Calu3 (cell line): ENCODE results near the gene GABRD. TPM values are rescaled to one million over a fixed set of nuclear protein-coding genes. Genes with fewer than 3 reads are reported as not detected.

Experiments
- BruUV-seq: library from RNA; stranded (reverse); fragments of 400-500 nt; replicated peaks from 2 replicates; lab custom pipeline; 2021; lab: Mats Ljungman, UMichigan
- CTCF ChIA-PET: fragments of 300-600 bp; sonication (Branson Sonifier 250); formaldehyde crosslinking; loops from one replicate; lab custom pipeline; 2022; ENCODE audit warnings: antibody characterized with exemption; lab: Charles Lee
- DNase-seq: peaks from one replicate; pipeline ENCODE4 v3.0.0; 2022
- H3K27ac Mint-ChIP-seq: one replicate; pipeline ENCODE4 v1.8.0; 2022; ENCODE audit warnings: mixed read lengths; ENCODE audit not compliant: unreplicated experiment
- H3K27me3 Mint-ChIP-seq: one replicate; pipeline ENCODE4 v1.8.0; 2022; ENCODE audit warnings: mixed read lengths; ENCODE audit not compliant: unreplicated experiment
- H3K36me3 Mint-ChIP-seq: one replicate; pipeline ENCODE4 v1.8.0; 2022; ENCODE audit warnings: mild to moderate bottlenecking, moderate library complexity, mixed read lengths; ENCODE audit not compliant: insufficient read depth, unreplicated experiment
- H3K4me1 Mint-ChIP-seq: one replicate; pipeline ENCODE4 v1.8.0; 2022; ENCODE audit warnings: mild to moderate bottlenecking, low read depth, mixed read lengths; ENCODE audit not compliant: unreplicated experiment
- H3K4me3 Mint-ChIP-seq: one replicate; pipeline ENCODE4 v1.8.0; 2022; ENCODE audit warnings: mild to moderate bottlenecking, low read depth, moderate library complexity, mixed read lengths; ENCODE audit not compliant: unreplicated experiment
- H3K9me3 Mint-ChIP-seq: one replicate; pipeline ENCODE4 v1.8.0; 2022; ENCODE audit warnings: low read depth, mixed read lengths; ENCODE audit not compliant: unreplicated experiment
- intact Hi-C: fragments of 100-400 bp; cut with micrococcal nuclease; formaldehyde crosslinking; loops from one replicate; pipeline ENCODE4 v1.10.0; 2022; ENCODE audit not compliant: unreplicated experiment
- total RNA-seq: library from RNA; stranded (reverse); gene quantifications from 2 replicates; pipeline ENCODE4 v1.2.3, GENCODE V29; 2022
- TF ChIP-seq, protein P1 (sequence below): fragments of 200-600 bp; IDR thresholded peaks from one replicate; pipeline ENCODE4 v1.8.0; 2022; ENCODE audit warnings: antibody characterized with exemption; ENCODE audit not compliant: unreplicated experiment

Gene GABRD
- total RNA-seq, 1 experiment from 2014 or later, result not detected

DNA sequence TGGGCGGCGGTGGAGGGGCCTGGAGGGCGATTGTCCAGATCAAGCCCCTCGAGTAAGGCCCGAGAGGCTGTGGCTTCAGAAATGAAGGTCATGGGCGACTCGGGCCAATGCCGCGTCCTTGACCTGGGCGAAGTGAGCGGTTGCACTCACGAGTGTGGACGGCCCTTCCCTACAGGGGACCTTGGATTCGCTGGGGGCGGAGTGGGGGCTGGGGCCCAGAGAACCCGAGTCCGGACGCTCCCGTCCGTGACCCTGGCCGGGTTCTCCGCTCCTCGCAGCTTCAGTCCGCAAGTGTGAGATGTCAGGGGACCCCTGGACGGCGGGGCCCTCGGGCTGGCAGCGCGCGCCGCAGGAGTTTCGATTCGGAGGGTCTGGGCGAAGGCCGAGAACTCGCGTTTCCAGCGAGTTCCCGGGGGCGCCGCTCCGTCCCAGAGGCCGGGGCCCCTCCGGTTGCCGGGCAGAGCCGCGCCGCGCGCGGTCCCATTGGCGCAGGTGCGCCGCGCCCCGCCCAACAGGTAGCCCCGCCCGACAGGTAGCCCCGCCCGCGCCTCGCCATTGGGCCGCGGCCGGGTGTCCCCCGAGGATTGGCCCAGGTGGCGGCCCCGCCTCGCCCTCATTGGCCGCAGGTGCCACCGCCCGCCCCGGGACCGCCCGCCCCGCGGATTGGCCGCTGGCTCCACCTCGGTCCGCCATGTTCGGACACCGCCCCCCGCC lies 30.7 kb downstream of the GABRD start, which contains the start of gene PRKCZ:
TSS of gene PRKCZ (plus strand) at position 694 of the 714 bp plus-strand sequence. CDS start 220 bp downstream, outside the sequence.
- Mint-ChIP-seq H3K4me1 (peaks cover 17% of the 10 kb centered on the region), H3K4me3 (peak within 1 kb of the TSS; percentile 81), H3K27ac (peak within 1 kb of the TSS; percentile 93), H3K9me3 (no peaks in the 10 kb centered on the region), H3K27me3 (peaks cover 10% of the 10 kb centered on the region), H3K36me3 (peaks cover 34% of the 10 kb centered on the region)
- DNase-seq, result peak; percentile 96
- CTCF ChIA-PET, result no interaction called here
- TF ChIP-seq, protein P1, sequence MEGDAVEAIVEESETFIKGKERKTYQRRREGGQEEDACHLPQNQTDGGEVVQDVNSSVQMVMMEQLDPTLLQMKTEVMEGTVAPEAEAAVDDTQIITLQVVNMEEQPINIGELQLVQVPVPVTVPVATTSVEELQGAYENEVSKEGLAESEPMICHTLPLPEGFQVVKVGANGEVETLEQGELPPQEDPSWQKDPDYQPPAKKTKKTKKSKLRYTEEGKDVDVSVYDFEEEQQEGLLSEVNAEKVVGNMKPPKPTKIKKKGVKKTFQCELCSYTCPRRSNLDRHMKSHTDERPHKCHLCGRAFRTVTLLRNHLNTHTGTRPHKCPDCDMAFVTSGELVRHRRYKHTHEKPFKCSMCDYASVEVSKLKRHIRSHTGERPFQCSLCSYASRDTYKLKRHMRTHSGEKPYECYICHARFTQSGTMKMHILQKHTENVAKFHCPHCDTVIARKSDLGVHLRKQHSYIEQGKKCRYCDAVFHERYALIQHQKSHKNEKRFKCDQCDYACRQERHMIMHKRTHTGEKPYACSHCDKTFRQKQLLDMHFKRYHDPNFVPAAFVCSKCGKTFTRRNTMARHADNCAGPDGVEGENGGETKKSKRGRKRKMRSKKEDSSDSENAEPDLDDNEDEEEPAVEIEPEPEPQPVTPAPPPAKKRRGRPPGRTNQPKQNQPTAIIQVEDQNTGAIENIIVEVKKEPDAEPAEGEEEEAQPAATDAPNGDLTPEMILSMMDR, result no peak
- intact Hi-C loops, result loop anchor here (5.0 kb wide), 1 partner anchor 88 kb away; no protein-coding TSS in a partner anchor
- BruUV-seq, result TSS peak; percentile 33

DNA sequence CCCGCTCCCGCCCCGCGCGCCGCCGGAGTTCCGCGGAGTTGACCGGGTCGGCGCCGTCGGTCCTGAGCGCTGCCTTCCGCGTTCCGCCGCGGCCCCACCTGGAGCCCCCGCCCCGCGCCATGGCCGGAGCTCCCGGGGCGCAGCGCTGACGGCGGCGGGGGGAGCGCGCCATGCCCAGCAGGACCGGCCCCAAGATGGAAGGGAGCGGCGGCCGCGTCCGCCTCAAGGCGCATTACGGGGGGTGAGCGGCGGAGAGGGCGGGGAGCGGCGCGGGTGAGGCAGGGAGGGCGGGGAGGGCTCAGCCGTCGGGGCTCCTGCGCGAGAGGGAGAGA lies 31.3 kb downstream of the GABRD start:
- Mint-ChIP-seq H3K36me3 (peaks cover 34% of the 10 kb centered on the region), H3K9me3 (no peaks in the 10 kb centered on the region), H3K4me1 (peaks cover 17% of the 10 kb centered on the region), H3K4me3 (peak overlapping the region; percentile 81), H3K27me3 (peaks cover 7% of the 10 kb centered on the region), H3K27ac (no peak overlapping the region)
- CTCF ChIA-PET, result no interaction called here
- BruUV-seq, result no TSS peak
- DNase-seq, result no peak
- intact Hi-C loops, result no loop called here
- TF ChIP-seq, protein P1, result no peak

GRCh38 chr1:2050793-2051682 lies 31.9 kb downstream of the GABRD start:
- intact Hi-C loops, result no loop called here

GRCh38 chr1:2052054-2052679 lies 33.0 kb downstream of the GABRD start:
- Mint-ChIP-seq H3K4me3 (peak overlapping the region; percentile 81), H3K36me3 (peaks cover 34% of the 10 kb centered on the region), H3K27me3 (no peaks in the 10 kb centered on the region), H3K4me1 (peaks cover 17% of the 10 kb centered on the region), H3K27ac (no peak overlapping the region), H3K9me3 (no peaks in the 10 kb centered on the region)
- TF ChIP-seq, protein P1, result no peak
- intact Hi-C loops, result no loop called here
- CTCF ChIA-PET, result no interaction called here
- no peak for DNase-seq
- BruUV-seq, result no TSS peak

More at GRCh38 chr1:2050793-2051682, 31.9 kb downstream of the GABRD start:
- Mint-ChIP-seq H3K4me3 (peak overlapping the region; percentile 81), H3K36me3 (peaks cover 34% of the 10 kb centered on the region), H3K27ac (no peak overlapping the region), H3K9me3 (no peaks in the 10 kb centered on the region), H3K4me1 (peaks cover 17% of the 10 kb centered on the region), H3K27me3 (peaks cover under 1% of the 10 kb centered on the region)
- no TSS peak for BruUV-seq
- CTCF ChIA-PET, result no interaction called here
- TF ChIP-seq, protein P1, result no peak
- DNase-seq, result no peak
